Epithelial cell of proximal tubule (primary cell): Measurements from ENCODE around the gene DTD1. TPM values are rescaled to one million over a fixed set of nuclear protein-coding genes. Genes with fewer than 3 reads are reported as not detected.

Experiments used
- DNase-seq: peaks from one replicate; pipeline ENCODE4 v3.0.0-alpha.2; 2011; ENCODE audit warnings: low read depth
- H3K4me3 ChIP-seq: 2 replicates; pipeline ENCODE4 v1.5.1; 2011; ENCODE audit warnings: low read depth, mild to moderate bottlenecking, low read length
- total RNA-seq: library from RNA; depleted of rRNA; stranded (reverse); fragments of >200 nt; gene quantifications from 2 replicates; pipeline ENCODE4 v1.2.3, GENCODE V29; 2015
- TF ChIP-seq, protein P1 (sequence below): conservative IDR thresholded peaks from 2 replicates; pipeline ENCODE4 v1.5.1; 2012; ENCODE audit warnings: low read depth, mild to moderate bottlenecking, low read length

DTD1 gene
- total RNA-seq, 1 donor from 2014 or later = 90.3 TPM

DNA sequence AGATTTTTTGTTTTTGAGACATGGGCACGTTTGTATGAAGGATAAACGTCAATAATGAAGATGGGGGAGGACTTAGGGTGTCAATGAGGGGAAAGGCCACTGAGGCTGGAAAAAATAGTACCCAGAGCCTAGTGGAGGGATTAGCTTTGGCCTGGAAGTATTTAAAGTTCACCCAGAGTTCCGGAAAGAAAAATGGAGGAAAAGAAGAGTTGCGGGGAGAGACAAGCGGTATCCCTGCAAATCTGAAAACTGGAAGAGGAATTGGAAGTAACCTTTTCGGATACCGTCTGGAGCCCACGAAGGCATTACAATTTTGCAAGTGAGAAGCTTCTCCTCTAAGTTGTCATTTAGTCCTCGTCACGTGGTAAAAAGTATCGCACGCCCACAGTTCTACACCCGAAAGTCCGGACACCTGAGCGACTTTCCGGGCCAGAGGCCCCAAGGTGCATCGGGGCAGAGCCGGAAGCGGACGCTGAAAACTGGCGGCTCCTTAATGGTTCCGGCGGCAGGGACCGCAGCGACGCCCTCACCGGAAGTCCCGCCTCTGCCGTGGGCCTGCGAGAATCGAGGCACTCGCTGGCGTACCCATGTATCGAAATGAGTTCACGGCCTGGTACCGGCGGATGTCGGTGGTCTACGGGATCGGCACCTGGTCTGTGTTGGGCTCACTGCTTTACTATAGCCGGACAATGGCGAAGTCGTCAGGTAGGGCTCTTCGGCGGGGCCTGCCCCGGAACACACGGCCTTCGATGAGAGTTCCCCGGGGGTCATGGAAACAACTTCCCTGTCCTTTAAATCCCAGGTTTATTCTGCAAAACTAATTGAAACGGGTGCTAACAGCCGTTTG lies 20.7 kb upstream of the DTD1 start, which contains the start of gene SMIM26:
Gene SMIM26 (plus strand): TSS at position 541 of the 847 bp plus-strand sequence. CDS start 47 bp downstream, at position 588.
- TF ChIP-seq, protein P1, sequence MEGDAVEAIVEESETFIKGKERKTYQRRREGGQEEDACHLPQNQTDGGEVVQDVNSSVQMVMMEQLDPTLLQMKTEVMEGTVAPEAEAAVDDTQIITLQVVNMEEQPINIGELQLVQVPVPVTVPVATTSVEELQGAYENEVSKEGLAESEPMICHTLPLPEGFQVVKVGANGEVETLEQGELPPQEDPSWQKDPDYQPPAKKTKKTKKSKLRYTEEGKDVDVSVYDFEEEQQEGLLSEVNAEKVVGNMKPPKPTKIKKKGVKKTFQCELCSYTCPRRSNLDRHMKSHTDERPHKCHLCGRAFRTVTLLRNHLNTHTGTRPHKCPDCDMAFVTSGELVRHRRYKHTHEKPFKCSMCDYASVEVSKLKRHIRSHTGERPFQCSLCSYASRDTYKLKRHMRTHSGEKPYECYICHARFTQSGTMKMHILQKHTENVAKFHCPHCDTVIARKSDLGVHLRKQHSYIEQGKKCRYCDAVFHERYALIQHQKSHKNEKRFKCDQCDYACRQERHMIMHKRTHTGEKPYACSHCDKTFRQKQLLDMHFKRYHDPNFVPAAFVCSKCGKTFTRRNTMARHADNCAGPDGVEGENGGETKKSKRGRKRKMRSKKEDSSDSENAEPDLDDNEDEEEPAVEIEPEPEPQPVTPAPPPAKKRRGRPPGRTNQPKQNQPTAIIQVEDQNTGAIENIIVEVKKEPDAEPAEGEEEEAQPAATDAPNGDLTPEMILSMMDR = no peak

DNA sequence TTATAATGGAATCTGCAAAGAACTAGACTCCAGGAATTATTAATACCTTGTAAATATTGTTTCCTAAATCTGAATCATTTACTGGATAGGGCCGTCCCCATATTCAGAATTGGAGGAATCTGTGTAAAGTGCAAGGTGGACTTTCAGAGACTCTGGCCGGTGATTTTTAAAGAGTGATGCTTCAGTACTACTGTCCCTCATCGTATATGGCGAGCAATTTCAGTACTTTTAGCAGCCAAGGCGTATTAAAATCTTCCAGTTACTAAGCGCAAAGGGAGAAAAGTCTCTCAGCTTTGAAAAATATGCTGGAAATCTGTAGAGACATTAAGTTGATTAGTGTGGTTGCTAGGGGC lies 20.1 kb upstream of the DTD1 start:
- peak overlapping the region; percentile 86 for H3K4me3 ChIP-seq
- DNase-seq = no peak
- TF ChIP-seq, protein P1 = no peak

More for the DNA sequence above, 20.7 kb upstream of the DTD1 start, which contains the start of gene SMIM26:
- peak within 1 kb of the TSS; percentile 86 for H3K4me3 ChIP-seq
- peak; percentile 46 for DNase-seq

DNA sequence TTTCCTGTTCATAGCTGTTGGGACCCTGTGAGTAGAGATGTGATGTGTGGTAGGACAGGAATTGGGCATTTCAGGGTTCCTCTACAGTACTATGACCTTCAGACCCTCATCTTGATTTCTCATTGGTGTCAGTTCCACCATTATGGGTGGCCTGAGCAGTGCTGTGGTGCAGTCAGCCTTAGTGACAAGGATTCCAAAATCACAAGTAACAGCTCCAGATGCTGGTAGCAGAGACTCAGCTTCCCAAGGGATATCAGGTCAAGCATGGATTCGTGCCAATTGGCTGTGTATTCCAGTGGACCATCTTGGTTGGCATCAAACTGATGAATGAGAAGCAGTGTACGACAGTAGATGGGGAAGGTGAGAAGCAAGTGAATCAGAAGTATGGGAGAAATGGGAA lies 16.8 kb upstream of the DTD1 start:
- H3K4me3 ChIP-seq = no peak overlapping the region
- TF ChIP-seq, protein P1 = no peak
- DNase-seq = no peak

DNA sequence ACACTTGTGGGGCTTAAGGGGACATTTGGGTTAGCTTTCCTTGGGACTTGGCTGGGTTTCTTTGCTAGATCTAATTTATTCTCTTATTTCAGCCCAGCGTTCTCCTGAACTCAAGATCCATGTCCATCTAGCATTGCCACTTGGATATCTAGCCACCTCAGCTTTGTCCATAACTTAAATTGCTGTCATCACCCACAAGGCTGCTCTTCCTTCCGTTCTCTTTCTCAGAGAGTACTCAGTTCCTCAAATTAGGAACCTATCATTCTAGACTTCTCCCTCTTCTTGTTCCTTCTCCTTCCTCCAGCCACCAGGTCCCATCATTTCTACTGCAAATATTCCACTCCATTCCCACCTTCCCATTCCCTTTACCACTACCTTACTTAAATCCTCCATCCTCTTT lies 16.3 kb upstream of the DTD1 start:
- DNase-seq = no peak
- no peak overlapping the region for H3K4me3 ChIP-seq
- TF ChIP-seq, protein P1 = no peak

DNA sequence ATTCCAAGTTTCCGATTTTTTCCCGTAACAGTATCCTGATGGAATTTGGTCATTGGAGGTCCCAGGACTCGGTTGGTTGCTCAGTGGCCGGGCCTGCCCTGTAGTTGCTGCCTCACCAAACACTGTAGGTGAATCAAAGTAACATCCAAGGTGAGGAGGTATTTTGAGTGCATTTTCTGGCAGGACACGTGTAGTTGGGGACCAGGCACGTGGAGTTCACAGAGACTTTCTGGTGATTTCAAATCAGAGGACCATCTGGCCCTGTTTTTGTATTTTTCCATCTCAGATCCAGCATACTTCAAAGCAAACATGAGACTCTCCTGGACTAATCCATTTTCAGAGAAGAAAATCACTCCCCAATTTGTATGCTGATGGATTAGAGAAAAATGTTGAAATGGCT lies 9.9 kb upstream of the DTD1 start:
- DNase-seq = no peak
- H3K4me3 ChIP-seq = no peak overlapping the region
- TF ChIP-seq, protein P1 = no peak

DNA sequence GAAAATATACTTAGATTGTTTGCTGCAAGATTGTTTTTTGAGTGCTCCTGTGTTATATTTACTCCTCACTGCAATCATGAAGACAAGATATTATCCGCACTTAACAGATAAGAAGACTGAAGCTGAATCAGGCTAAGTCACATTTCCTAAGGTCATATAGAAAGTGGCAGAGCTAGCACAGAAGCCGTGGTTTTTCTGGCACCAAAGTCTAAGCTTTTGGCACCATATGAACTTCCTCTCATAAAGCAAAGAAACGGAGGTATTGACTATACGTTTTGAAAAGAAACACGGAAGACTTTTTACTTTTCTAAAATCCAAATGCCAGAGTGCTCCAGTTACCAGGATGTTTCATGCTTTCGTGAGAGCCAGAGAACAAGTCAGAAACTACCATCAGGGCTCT lies 9.3 kb upstream of the DTD1 start:
- TF ChIP-seq, protein P1 = no peak

DNA sequence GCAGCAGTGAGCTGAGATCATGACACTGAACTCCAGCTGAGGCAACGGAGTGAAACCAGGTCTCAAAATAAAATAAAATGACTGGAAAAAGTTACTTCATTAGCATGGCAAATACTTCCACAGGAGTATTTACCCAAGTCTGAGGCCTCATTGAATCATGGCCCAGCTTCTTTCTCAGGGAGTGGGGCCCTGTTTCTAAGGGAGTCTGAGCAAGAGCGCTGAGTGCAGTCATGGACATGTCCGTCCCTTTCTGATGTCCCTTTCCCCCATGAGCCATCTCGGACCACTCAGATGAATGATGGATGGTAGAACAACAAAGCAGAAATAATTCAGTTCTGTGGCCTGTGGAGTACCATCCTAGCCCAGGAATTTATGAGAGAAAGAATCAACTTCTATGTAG lies 7.8 kb upstream of the DTD1 start:
- no peak for DNase-seq
- TF ChIP-seq, protein P1 = no peak
- H3K4me3 ChIP-seq = no peak overlapping the region

More for the DNA sequence above, 9.3 kb upstream of the DTD1 start:
- DNase-seq = no peak
- H3K4me3 ChIP-seq = no peak overlapping the region
